CD4-positive, alpha-beta T cell treated with Interleukin-6 for 4 hours (primary cell): ENCODE data around the gene PPP2R5A.

Experiments
- DNase-seq: peaks from one replicate; pipeline ENCODE4 v3.0.0-alpha.2; 2020; ENCODE audit warnings: mixed read lengths

PPP2R5A gene

DNA sequence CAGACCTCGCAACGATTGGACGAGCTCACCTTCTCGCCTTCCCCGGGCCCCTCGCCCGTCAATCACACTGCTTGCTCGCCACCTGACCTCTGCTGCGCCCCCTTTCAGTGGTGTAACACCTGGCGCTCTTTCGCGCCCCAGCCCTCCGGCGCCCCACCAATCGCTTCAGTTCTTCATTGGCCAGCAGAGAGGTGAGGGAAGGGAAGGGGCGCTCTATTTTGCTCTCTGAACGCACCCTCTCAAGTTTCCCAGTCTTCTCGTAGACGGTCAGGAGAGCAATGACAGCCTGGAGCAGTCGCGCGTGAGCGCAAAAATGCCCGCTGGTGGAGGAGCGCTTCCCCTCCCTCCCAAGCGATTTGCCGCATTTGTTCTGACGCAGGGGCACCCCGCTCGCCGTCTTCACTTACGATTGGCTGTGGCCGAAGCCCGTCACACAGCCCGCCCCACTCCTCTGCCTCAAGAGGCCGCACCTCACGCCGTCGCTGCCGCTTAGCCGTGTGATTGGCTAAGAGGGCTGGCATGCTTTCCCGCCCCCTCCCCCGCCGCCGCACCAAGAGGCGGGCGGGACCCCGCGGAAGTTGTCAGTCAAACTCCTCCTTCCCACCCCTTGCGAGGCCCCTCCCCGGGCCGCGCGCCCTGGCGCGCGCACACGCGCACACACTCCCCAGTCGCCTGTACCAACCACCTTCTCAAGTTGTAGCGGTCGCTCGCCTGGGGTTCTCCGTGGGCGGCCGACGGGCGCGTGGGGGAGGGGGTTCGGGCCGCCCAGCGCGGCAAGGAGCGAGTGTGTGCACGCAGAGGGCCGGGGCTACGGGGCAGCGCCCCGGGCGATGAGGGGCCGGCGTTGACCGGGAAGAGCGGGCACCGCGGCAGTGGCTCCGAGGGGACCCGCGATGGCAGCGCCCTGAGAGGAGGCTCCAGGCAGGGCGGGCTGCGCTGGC lies at the start of gene PPP2R5A:
PPP2R5A (plus strand) TSS at position 667 of the 941 bp plus-strand sequence. CDS start 701 bp downstream, outside the sequence.
- DNase-seq = peak; percentile 99

DNA sequence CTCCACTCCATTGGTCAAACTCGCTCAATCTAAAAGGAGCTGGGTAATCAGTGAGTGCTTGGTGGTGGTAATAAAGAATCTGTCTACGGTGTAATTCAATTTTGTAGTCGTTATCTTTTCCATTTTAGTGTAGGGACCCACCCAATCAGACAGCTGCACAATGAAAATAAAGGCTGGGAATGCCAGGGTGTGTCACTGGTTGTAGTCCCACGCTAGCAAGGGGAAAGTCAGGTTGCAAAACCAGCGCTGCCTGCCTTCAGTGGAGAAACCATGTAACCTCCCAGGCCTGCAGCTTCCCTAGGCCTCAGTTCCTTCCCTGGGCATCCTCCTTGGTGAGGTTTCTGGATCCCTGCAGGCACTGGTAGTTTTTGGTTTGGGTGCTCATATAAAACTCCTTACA lies 49.4 kb upstream of the PPP2R5A start:
- no peak for DNase-seq

DNA sequence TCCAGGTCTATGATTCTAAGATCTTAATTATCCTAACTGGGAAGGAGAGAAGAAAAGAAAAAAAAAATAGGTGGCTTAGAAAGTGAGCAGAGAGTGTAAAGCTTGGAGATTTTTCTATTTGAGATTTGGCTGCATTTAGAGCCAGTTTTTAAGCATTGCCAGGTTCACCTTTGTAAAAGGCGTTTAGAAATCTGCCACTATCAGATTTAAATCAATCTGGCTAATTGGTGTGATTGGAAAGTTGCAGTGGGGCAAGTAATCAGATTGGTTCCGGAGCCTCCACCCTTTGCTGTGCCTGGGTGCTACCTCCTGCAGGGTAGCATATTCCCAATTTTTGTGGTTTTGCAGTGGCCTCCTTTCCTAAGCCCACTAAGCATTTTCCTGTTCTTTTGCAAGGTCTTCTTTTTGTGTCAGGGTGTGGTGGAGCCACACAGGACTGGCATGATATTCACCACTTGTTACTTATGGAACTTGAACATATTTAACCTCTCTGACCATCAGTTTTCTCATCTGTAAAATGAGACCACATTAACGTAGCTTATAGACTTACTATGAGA lies 48.5 kb upstream of the PPP2R5A start:
- DNase-seq = no peak

DNA sequence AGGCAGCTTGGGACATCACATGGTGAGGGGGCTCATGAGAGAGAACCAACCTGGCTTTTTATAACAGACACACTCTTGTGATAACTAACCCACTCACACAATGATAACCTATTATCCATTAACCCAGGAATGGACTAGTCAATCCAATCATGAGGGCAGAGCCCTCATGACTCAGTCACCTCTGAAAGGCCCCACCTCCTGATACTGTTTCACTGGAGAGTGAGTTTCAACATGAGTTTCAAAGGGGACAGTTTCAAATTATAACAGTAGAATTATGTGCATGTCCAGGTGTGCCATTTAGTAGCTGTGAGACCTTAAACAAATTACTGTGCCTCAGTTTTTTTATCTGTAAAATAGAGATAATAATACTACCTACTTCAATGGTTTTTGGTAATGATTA lies 47.6 kb upstream of the PPP2R5A start:
- DNase-seq = no peak

DNA sequence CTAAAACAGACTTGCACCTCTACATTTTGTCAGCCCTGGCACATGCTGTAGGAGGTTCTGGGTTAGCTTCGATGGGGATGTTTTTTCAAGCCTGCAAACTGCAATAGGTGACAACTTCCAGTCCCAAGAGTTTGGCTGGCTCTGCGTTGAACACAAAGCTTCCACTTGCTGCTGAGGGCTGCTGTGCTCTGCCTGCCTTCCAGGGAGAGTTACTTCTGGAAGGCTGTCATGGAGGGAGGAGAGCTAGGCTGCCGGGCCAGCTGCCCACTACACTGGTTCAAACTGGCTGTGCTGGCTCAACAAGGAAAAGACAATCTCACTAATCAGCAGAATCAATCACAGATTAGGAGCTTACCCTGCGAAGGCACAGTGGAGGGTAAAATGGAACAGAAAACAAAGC lies 46.7 kb upstream of the PPP2R5A start:
- no peak for DNase-seq

DNA sequence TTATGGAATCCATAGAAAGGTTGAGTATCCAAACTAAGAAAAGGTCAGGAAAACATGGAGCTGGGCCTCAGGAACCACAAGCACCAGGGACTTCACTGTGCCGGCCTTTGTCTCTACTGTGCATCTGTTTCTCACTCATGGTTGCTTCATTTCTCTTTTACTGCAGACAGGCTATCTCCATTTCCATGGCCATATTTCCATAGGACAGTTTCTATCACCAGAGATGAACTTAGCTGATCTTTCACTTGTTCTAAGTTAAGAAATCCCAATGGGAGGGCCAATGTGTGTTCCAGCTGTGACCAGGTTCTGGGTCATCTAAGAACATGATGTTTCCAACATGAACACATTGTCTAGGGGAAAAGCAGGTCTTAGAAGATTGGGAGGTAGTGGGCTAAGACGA lies 43.7 kb upstream of the PPP2R5A start:
- DNase-seq = no peak

DNA sequence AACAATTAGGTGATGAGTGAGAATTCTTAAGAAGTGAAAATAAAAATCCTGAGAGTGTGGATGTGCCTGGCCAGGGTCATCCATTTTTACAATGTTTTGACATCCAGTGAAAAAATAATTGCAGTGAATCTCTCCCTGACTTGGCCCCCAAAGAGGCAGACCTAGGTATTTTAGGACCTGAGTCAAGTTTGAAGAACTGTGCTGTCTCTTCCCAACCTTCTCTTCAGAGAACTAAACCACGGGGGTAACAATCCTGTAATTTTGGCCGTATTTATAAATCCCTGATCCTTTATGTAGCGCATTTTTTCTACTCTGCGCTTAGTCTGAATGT lies 43.3 kb upstream of the PPP2R5A start:
- no peak for DNase-seq

DNA sequence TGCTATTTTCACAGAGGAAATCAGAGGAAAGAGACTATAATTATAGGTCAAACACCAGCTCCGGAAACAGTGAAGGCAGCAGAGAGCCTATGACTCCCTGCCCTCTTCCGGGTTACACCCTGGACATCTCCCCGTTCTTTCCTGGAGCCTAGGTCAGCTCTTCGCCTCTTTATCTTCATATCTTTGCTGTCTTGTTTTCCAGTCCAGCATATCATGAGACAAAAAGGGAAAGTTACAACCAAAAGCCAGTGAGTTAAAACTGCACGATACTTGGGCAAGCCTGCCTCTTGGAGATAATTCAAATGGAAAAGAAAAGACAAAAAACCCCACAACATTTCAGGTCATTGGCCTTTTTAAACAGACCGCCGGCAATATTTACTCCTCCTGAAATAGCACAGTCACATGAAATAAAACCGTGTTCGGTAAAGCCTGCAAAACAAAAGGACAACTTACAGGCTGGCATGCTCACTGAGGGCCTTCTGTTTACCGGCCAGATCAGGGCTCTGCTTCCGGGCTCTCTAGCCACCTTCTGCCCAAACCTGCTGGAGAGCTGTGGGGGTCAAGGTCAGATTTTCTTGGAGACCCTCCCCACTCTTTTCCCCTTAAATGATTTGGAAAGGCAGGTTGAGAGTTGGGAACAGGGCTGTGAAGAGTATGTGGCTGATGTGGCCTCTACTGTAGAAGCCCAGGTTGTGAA lies 42.8 kb upstream of the PPP2R5A start:
- no peak for DNase-seq

DNA sequence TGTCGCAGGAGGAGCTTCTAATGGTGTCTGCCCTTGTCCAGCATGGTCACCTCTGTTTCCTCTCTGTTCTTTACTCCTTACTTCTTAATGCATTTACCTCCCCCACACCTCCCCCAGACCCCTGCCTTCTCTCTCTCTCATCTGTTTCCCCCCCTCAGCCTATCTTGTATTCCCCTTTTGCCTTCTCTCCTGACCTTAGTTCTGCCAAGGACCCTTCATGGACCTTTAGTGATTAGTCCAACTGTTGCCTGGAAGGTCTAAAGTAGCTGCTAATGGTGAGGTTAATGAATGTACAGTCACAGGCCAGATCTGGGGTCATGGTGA lies 42.3 kb upstream of the PPP2R5A start:
- no peak for DNase-seq

DNA sequence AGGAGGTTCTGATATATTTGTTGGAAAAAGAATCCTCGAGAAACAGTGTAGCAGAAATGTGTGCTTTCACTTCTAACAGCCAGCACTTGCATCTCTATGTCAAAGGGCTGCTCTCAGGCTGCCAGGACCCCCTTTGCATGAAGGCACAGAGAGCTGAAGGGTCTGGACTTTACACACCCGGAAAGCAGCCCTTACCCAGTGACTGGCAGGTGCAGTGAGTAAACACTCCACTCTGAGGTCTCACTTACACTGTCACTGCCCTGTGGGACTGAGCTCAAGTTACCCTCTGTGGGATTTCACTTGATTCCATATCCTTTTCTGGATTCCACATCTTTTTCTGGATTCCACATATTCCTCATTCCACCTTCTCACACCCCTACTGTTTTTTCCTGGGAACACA lies 40.8 kb upstream of the PPP2R5A start:
- DNase-seq = no peak

DNA sequence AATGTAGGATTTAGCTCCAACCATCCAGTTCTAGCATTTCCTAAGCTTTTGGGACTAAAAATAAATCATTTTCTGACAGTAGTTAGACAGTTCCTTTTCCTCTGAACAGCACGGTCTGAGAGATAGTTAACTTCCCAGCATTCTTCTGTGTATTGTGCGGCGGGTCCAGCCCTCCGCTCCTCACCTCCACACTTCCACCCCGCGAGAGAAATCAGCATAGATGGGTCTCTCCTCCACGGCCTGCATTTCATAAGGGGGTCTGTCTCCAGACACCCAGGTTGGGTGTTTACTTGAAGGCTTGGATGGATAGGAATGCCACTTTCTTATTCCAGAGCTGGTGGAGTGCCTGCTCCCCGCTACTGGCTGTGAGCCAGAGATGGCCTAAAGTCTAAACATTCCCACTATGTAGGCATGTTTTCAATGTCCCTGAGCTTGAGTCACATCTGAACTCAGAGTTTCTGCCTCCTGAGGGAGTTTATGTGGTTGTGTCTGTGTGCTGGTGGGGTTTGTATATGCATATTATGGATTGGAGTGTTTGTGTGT lies 38.0 kb upstream of the PPP2R5A start:
- no peak for DNase-seq

DNA sequence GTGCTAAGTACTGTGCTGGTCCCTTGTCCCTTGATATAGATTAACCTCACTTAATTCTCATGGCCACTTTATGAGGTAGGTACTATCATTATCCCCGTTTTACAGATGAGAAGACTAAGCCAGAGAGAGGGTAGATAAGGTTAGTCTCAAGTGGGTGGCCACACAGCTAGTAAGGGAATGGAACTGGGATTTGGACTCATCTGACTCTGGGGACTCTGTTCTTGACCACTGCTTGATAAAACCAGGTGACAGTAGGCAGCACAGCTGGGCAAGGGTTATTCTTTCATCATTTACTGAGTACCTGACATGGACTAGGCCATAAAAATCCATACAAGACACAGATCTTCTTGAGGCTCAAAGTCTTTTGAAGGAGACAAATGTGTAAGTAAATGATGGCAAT lies 37.2 kb upstream of the PPP2R5A start:
- no peak for DNase-seq

DNA sequence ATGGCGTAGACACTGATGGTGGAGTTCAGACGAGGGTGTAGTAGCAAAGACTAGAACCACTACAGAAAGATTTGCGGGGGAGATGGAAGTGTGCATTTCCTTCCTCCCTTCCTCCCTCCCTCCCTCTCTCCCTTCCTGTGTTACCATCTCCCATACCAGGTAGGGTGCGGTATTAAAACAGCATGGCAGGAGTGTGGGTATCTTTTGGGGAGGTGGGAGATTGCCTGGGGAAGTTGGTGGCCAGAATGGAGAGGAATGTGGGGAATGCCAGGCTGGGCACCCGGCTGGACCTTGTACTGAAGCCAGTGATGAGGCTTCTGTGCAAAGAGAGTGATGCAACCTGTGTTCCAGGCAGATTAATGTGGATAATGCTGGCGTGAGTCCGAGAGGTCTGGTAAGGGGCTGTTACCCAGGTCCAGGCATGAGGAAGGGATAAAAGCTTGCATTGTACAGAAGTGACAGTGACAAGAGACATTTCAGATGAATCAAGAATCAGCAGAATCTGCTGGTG lies 30.3 kb upstream of the PPP2R5A start:
- DNase-seq = no peak

DNA sequence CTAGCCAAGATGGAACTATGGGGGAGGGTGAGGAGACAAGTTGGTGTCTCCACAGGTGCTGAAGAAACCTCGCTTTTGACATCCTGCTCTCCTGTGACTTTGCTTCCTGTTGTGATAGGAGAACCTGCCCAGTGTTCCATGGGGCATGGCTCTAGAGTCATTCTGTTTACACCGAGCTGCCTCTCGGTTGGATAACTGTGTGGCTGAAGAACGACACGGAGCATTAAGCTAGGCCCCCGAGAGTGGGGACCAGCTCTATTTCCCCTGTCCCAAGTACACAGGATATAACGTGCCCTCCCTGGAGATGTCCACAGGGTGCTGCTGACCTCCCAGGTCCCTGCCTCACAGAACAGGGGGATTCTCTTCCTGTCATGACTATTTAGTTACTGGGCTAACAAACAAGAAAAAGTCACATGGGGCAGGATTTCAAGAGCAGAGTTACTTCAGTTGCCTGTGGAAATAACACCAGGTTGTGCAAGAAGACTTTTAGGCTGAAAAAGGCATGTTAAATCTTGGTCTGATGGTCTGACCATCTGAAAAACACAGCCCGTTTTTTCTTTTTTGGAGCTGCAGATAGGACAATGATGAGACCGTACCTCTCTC lies 29.4 kb upstream of the PPP2R5A start:
- no peak for DNase-seq

DNA sequence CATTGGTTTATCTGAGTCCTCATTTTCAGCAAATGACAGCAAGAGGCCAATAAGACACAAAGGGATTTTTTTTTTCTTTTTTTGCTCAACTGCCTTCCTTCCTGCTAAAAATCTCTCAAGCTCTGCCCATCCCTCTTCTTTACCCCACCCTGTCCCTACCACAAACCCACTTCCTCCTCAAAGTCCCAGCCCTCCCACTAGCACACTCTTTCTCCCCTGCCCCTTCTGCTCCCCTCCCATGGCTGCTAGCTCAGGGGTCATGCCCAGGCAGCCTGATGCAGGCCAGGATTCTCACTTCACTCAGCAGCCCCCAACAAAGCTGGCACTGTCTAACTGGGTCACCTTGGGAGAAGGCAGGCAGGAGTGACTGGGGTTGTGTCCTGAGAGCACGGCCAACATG lies 28.8 kb upstream of the PPP2R5A start:
- peak; percentile 39 for DNase-seq

DNA sequence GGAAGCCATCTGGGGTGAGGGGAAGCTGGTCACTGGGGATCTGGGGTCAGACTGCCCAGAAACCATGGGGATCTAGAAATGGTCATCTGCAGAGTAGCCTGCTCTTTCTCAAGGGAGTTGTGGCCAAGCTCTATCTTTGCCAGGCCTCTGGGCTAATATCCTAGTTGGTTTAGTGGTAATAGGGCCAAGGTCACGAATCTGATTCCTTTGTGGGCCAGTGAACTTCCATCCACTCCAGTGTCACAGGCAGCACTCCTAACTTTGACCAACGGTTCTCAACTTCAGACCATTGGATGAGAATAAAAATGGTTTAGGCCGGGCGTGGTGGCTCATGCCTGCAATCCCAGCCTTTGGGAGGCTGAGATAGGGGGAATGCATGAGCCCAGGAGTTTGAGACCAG lies 28.1 kb upstream of the PPP2R5A start:
- DNase-seq = no peak

DNA sequence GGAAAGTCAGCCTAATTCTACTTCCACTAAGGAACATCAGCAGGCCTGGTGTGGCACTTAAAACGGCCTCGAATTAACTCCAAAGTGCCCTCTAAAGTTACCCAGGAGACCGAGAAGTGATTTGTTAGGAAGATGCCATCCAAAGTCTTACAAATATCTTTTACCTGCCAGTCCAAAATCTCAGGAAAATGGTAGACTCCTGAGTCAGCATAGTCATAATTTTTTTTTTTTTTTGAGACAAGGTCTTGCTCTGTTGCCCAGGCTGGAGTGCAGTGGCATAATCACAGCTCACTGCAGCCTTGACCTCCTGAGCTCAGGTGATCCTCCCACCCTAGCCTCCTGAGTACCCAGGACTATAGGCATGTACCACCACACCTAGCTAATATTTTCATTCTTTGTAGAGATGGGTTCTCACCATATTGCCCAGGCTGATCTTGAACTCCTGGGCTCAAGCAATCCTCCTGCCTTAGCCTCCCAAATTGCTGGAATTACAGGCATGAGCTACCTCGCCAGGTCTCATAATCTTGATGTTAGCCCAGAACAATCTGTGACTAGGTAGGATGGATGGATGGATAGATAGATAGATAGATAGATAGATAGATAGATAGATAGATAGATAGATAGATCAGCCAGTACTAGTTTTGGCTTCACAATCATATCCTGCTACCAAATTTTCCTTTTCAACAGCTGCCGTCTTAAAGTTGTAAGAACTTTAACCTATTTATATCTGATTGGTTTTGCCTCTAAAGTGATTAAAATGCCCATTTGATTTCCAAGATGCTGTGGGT lies 25.3 kb upstream of the PPP2R5A start:
- no peak for DNase-seq

DNA sequence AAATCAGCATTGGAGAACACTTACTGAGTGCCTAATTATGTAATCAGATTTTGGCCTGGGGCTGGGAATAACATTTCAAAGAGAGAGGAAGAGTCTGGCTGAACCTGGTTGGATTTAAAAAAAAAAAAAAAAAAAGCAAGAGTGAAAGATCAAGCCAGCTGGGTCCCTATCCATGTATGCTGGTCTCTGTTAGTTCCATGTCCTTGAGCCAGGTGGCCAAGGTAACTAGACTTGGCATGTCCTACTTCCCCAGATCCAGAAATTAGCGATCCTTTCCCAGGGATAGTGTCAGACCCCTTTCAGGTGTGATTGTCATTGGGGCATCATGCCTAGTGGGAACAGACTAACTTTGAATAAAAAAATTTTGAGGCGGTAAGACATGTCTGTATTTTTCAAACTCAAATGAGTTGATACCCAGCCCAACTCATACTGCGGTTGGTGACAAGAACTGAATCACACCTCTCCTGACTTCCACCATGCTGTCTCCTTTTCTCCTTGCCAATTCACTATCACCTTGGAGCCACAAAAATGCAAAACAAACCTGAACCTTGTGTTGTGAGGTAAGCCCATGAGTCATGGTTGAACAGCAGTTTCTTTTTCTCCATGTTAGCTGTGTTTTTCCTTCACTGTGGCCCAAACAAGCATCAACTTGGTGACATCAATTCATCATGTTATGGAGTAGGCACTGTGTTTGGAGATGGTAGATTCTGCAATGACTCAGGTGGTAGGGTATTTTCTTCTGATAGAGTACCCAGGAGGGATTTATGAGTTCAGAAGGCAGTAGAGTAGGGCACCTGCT lies 24.5 kb upstream of the PPP2R5A start:
- DNase-seq = no peak

DNA sequence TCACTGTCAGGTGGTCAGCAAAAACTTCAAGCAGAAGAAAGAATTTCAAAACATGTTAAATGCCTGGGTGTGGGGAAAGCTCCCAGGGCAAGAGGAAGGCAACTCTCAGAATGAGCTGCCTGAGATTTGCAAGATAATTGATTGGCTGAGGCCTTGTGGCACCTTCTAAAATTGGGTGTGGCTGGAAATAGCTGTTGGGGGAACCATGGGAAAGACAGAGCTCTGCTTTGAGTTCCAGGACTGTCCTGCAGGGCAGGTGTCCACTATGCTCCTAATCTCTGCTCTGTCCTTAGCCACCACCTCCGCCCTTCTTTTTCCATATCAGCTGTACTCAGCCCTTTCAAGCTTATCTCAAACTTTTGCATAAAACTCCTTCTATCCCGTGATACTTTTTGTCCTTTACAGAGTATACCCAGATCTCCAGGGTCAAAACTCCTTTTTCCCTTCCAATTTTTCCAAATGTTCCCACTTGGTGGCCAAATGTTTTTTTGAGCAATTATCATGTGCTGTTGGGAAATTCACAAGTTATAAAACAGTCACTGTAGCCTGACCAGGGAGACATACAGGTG lies 23.8 kb upstream of the PPP2R5A start:
- DNase-seq = no peak

DNA sequence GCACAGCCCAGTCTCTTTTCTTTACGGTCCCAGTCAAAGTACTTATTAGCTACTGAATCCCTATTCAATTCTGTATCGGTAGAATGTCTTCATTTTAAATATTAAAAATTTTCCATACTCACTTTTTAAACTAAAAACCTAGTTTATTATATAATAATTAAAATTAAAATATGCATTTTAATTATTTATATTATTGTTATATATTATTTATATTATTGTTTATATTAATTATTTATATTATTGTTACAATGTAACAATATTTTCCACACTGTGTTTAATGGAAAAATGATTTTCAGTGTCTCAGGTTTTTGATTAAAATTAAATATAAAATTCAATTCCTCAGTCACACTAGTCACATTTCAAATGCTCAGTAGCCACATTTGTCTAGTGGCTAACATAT lies 18.2 kb upstream of the PPP2R5A start:
- DNase-seq = no peak

DNA sequence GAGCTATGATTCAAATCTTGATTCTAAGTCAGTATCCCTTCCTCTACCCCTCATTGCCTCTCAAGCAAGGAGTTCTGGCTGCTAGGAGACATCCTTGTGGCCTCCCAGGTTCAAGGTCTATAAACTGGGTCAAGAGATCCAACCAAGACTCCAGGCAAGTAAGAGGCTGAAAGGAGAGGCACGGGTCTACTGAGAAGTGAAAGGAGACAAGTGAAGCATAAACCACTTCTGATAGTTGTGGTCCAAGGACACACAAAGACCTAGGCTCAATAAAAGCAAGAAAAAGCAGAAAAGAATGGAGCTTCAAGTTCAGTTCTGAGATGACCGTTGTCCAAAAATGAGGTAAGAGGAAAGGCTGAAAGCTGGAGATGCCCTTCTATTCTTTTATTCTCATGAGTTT lies 17.8 kb upstream of the PPP2R5A start:
- no peak for DNase-seq
